GM06990 (cell line): ENCODE measurements around the gene TOP3B.

Source experiments
- DNase-seq: peaks from one replicate; pipeline ENCODE4 v3.0.0-alpha.2; 2011; ENCODE audit not compliant: insufficient read length; ENCODE audit errors: extremely low read depth
- H3K27me3 ChIP-seq: replicated peaks from 2 replicates; pipeline ENCODE4 v1.6.0; 2011; ENCODE audit warnings: low read length; ENCODE audit not compliant: control insufficient read depth, insufficient read depth
- H3K36me3 ChIP-seq: 2 replicates; pipeline ENCODE4 v1.5.1; 2011; ENCODE audit warnings: low read length; ENCODE audit not compliant: control insufficient read depth, insufficient read depth
- H3K4me3 ChIP-seq: replicated peaks from 2 replicates; pipeline ENCODE4 v1.5.1; 2011; ENCODE audit warnings: low read depth, mild to moderate bottlenecking, control low read depth, low read length
- CTCF ChIP-seq: IDR thresholded peaks from 2 replicates; pipeline ENCODE4 v1.5.1; 2011; ENCODE audit warnings: low read length, control low read depth, mild to moderate bottlenecking, inconsistent platforms; ENCODE audit not compliant: insufficient read depth, poor library complexity, severe bottlenecking

Gene TOP3B

GRCh38 chr22:21991304-21991596 is 8.7 kb upstream of the TOP3B start:
- DNase-seq: no peak
- no peak for TF ChIP-seq CTCF
- Histone ChIP-seq H3K36me3 (no peaks in the 10 kb centered on the region), H3K27me3 (no peaks in the 10 kb centered on the region), H3K4me3 (no peak overlapping the region)

GRCh38 chr22:21990445-21991303 is 8.1 kb upstream of the TOP3B start:
- no peaks in the 10 kb centered on the region for H3K36me3 ChIP-seq
- TF ChIP-seq CTCF: no peak
- H3K27me3 ChIP-seq: no peaks in the 10 kb centered on the region
- DNase-seq: no peak
- H3K4me3 ChIP-seq: no peak overlapping the region

GRCh38 chr22:21989049-21989448 is 6.5 kb upstream of the TOP3B start:
- no peak overlapping the region for H3K4me3 ChIP-seq
- DNase-seq: no peak
- no peak for TF ChIP-seq CTCF
- H3K27me3 ChIP-seq: no peaks in the 10 kb centered on the region
- no peaks in the 10 kb centered on the region for H3K36me3 ChIP-seq

- no peaks in the 10 kb centered on the region for H3K36me3 ChIP-seq
- no peak for TF ChIP-seq CTCF
- no peak for DNase-seq
- no peaks in the 10 kb centered on the region for H3K27me3 ChIP-seq
- H3K4me3 ChIP-seq: no peak overlapping the region
These were observed 2.6 kb upstream of the TOP3B start for GRCh38 chr22:21985214-21985613.

GRCh38 chr22:21984793-21985192 is 2.2 kb upstream of the TOP3B start:
- H3K4me3 ChIP-seq: no peak overlapping the region
- no peaks in the 10 kb centered on the region for H3K27me3 ChIP-seq
- no peaks in the 10 kb centered on the region for H3K36me3 ChIP-seq
- no peak for DNase-seq
- peak; percentile 64 for TF ChIP-seq CTCF

GRCh38 chr22:21981874-21982273 is 713 bp downstream of the TOP3B start:
- Histone ChIP-seq H3K36me3 (no peaks in the 10 kb centered on the region), H3K4me3 (peak overlapping the region; percentile 100), H3K27me3 (no peaks in the 10 kb centered on the region)
- TF ChIP-seq CTCF: no peak
- DNase-seq: no peak
